GM12892 (cell line): ENCODE measurements around the gene SORCS3.

Experiments used
- POLR2A ChIP-seq: IDR thresholded peaks from 2 replicates; pipeline ENCODE4 v1.6.1; 2011; ENCODE audit warnings: low read depth, low read length, control low read depth
- POLR2AphosphoS5 ChIP-seq: IDR thresholded peaks from 2 replicates; pipeline ENCODE4 v1.6.1; 2011; ENCODE audit warnings: low read depth, low read length, control low read depth
- TAF1 ChIP-seq: IDR thresholded peaks from 2 replicates; pipeline ENCODE4 v1.6.1; 2011; ENCODE audit warnings: low read depth, mild to moderate bottlenecking, control low read depth, low read length, borderline replicate concordance

- TF ChIP-seq POLR2AphosphoS5 (no peak), POLR2A (no peak), TAF1 (no peak)
These were observed 542.4 kb downstream of the SORCS3 start for GRCh38 chr10:105183536-105183935.
